HepG2 (cell line): ENCODE results near the gene COQ5. TPM values are rescaled to one million over a fixed set of nuclear protein-coding genes. Genes with fewer than 3 reads are reported as not detected.

Experiments
- ETV6 ChIP-seq: sonication (generic); formaldehyde crosslinking; conservative IDR thresholded peaks from 2 replicates; pipeline ENCODE4 v1.4.0; 2020; ENCODE audit warnings: missing genetic modification reagents
- GZF1 ChIP-seq: sonication (generic); formaldehyde crosslinking; IDR thresholded peaks from 2 replicates; pipeline ENCODE4 v1.5.1; 2020; ENCODE audit warnings: mild to moderate bottlenecking, missing genetic modification reagents
- KDM5A ChIP-seq: fragments of 200-600 bp; sonication (generic); IDR thresholded peaks from 2 replicates; pipeline ENCODE4 v1.7.0; 2018; ENCODE audit warnings: antibody characterized with exemption, mild to moderate bottlenecking, low read length, borderline replicate concordance
- NFIB ChIP-seq: sonication (generic); formaldehyde crosslinking; IDR thresholded peaks from 2 replicates; pipeline ENCODE4 v1.9.0; 2021; ENCODE audit warnings: missing genetic modification reagents, mild to moderate bottlenecking, borderline replicate concordance
- RNF2 ChIP-seq: fragments of 450-650 bp; conservative IDR thresholded peaks from 2 replicates; pipeline ENCODE4 v1.6.1; 2016; ENCODE audit warnings: low read depth
- TBP ChIP-seq: sonication (generic); formaldehyde crosslinking; IDR thresholded peaks from 2 replicates; pipeline ENCODE4 v1.5.0; 2020; ENCODE audit warnings: missing genetic modification reagents
- ZFP1 ChIP-seq: IDR thresholded peaks from 2 replicates; pipeline ENCODE4 v1.6.1; 2016
- ZMYM4 ChIP-seq: sonication (generic); formaldehyde crosslinking; IDR thresholded peaks from 2 replicates; pipeline ENCODE4 v1.8.1; 2023; ENCODE audit warnings: mild to moderate bottlenecking, missing genetic modification reagents
- ZNF124 ChIP-seq: sonication (generic); formaldehyde crosslinking; IDR thresholded peaks from 2 replicates; pipeline ENCODE4 v1.4.0; 2020; ENCODE audit warnings: missing genetic modification reagents
- ZNF230 ChIP-seq: sonication (generic); formaldehyde crosslinking; IDR thresholded peaks from 2 replicates; pipeline ENCODE4 v1.4.0; 2020; ENCODE audit warnings: mild to moderate bottlenecking, missing genetic modification reagents
- ZNF264 ChIP-seq: sonication (generic); formaldehyde crosslinking; IDR thresholded peaks from 2 replicates; pipeline ENCODE4 v1.4.0; 2020; ENCODE audit warnings: missing genetic modification reagents
- ZNF280D ChIP-seq: sonication (generic); formaldehyde crosslinking; IDR thresholded peaks from 2 replicates; pipeline ENCODE4 v1.5.1; 2020; ENCODE audit warnings: mild to moderate bottlenecking, missing genetic modification reagents
- ZNF317 ChIP-seq: sonication (generic); formaldehyde crosslinking; IDR thresholded peaks from 2 replicates; pipeline ENCODE4 v1.5.0; 2020; ENCODE audit warnings: mild to moderate bottlenecking, missing genetic modification reagents
- ZNF574 ChIP-seq: sonication (generic); formaldehyde crosslinking; IDR thresholded peaks from 2 replicates; pipeline ENCODE4 v1.4.0; 2020; ENCODE audit warnings: missing genetic modification reagents
- ZNF746 ChIP-seq: sonication (generic); formaldehyde crosslinking; IDR thresholded peaks from 2 replicates; pipeline ENCODE4 v1.8.0; 2022; ENCODE audit warnings: mild to moderate bottlenecking, missing genetic modification reagents
- ZNF781 ChIP-seq: sonication (generic); formaldehyde crosslinking; IDR thresholded peaks from 2 replicates; pipeline ENCODE4 v1.5.1; 2020; ENCODE audit warnings: borderline replicate concordance, mild to moderate bottlenecking, missing genetic modification reagents; ENCODE audit errors: not compliant biosample characterization
- ZNF83 ChIP-seq: sonication (generic); formaldehyde crosslinking; IDR thresholded peaks from 2 replicates; pipeline ENCODE4 v1.4.0; 2020; ENCODE audit warnings: missing genetic modification reagents, mild to moderate bottlenecking, borderline replicate concordance
- polyA plus RNA-seq, 8 experiments: library from polyadenylated mRNA; depleted of rRNA in 3 of 8; stranded (reverse) in 7 of 8; unstranded in 1 of 8; fragments of >200 nt; fragmentation: Illumina TruSeq in 4 of 8; extraction: Trizol in 4 of 8; gene quantifications; 2 replicates each; pipeline versions ENCODE4 v1.2.1 to v1.2.3, GENCODE V29; 2011 to 2016; ENCODE audit warnings: low read depth in 4 of 8, missing spikeins in 1 of 8, mixed read lengths in 1 of 8; ENCODE audit not compliant: insufficient read depth in 1 of 8
- total RNA-seq, 5 experiments: library from RNA; depleted of rRNA; stranded (reverse); fragments of >200 nt; fragmentation: Illumina TruSeq; extraction: Trizol; gene quantifications; 2 replicates each; pipeline ENCODE4 v1.2.3, GENCODE V29; 2016; ENCODE audit warnings: low read depth in 1 of 5
- TF ChIP-seq, protein P1 (sequence below): sonication (generic); formaldehyde crosslinking; IDR thresholded peaks from 2 replicates; pipeline ENCODE4 v1.8.1; 2023; ENCODE audit warnings: mild to moderate bottlenecking, moderate library complexity, missing genetic modification reagents
- TF ChIP-seq, protein P2 (sequence below): sonication (generic); formaldehyde crosslinking; IDR thresholded peaks from 2 replicates; pipeline ENCODE4 v1.4.0; 2020; ENCODE audit warnings: mild to moderate bottlenecking, missing genetic modification reagents

Gene COQ5
- total and polyA plus RNA-seq, 2 of the 13 experiments (the other 11 are each of a cell fraction or from before 2014, with no cell fraction given), result 36.4 to 41.5 TPM

GRCh38 chr12:120470150-120470784, 58.7 kb downstream of the COQ5 start (continued):
- TF ChIP-seq, protein P1, sequence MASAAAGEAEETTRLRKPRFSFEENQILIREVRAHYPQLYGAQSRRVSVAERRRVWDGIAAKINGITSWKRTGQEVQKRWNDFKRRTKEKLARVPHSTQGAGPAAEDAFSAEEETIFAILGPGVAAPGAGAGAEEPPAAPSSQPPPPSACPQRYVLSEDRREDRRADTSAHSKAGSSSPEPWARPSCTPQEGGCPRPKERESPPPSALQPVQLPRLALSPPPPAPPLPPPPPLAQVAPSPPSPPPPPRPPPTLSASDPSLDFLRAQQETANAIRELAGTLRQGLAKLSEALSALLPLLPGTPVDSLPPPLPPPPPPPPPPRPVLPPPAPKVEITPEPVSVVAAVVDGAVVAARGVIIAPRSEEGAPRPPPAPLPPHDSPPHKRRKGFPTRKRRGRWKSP (CRISPR knock-in tag), result peak; percentile 4; the same call in 1 of the 2 replicates
- no peak for TF ChIP-seq ZFP1 (CRISPR knock-in tag)
- peak; percentile 56; the same call in 1 of the 2 replicates for TF ChIP-seq GZF1 (CRISPR knock-in tag)
- no peak for TF ChIP-seq RNF2
- TF ChIP-seq ZNF230 (CRISPR knock-in tag), result peak; percentile 4; the same call in 1 of the 2 replicates
- peak; percentile 50; the same call in 1 of the 2 replicates for TF ChIP-seq ZNF280D (CRISPR knock-in tag)
- TF ChIP-seq ZNF317 (CRISPR knock-in tag), result 0 out of 2 replicates have a peak, but pooled peaks have one; percentile 15
- peak; percentile 4; the same call in 1 of the 2 replicates for TF ChIP-seq ZNF124 (CRISPR knock-in tag)
- 0 out of 2 replicates have a peak, but pooled peaks have one; percentile 16 for TF ChIP-seq ZNF746 (CRISPR knock-in tag)
- TF ChIP-seq ZNF264 (CRISPR knock-in tag), result no peak
- peak; percentile 43; the same call in 1 of the 2 replicates for TF ChIP-seq KDM5A
- no peak for TF ChIP-seq ZNF574
- TF ChIP-seq ZMYM4 (CRISPR knock-in tag), result no peak
- TF ChIP-seq, protein P2, sequence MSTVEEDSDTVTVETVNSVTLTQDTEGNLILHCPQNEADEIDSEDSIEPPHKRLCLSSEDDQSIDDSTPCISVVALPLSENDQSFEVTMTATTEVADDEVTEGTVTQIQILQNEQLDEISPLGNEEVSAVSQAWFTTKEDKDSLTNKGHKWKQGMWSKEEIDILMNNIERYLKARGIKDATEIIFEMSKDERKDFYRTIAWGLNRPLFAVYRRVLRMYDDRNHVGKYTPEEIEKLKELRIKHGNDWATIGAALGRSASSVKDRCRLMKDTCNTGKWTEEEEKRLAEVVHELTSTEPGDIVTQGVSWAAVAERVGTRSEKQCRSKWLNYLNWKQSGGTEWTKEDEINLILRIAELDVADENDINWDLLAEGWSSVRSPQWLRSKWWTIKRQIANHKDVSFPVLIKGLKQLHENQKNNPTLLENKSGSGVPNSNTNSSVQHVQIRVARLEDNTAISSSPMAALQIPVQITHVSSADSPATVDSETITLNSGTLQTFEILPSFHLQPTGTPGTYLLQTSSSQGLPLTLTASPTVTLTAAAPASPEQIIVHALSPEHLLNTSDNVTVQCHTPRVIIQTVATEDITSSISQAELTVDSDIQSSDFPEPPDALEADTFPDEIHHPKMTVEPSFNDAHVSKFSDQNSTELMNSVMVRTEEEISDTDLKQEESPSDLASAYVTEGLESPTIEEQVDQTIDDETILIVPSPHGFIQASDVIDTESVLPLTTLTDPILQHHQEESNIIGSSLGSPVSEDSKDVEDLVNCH (CRISPR knock-in tag), result no peak
- TF ChIP-seq ZNF83 (CRISPR knock-in tag), result no peak
- TF ChIP-seq TBP, result no peak
- TF ChIP-seq ETV6 (CRISPR knock-in tag), result no peak
- TF ChIP-seq NFIB, result 0 out of 2 replicates have a peak, but pooled peaks have one; percentile 29
- TF ChIP-seq ZNF781, result peak; percentile 15
